WERI-Rb-1 (cell line): Measurements from ENCODE around the gene FOXJ2.
A peak's percentile ranks its signal among the peaks of the same experiment; 100 is the strongest.
"Not testable (repeated sequence)": the region's sequence is repeated elsewhere in the genome, so short reads cannot be mapped to it uniquely, and the experiment has no call there.

ENCODE experiments used
- DNase-seq: peaks from one replicate; pipeline ENCODE4 v3.0.0-alpha.2; 2020
- H3K27ac ChIP-seq: fragments of 250-450 bp; sonication (Bioruptor Pico); 2 replicates; pipeline ENCODE4 v1.5.1; 2020; ENCODE audit warnings: mild to moderate bottlenecking, moderate library complexity
- H3K27me3 ChIP-seq: fragments of 250-450 bp; sonication (Bioruptor Pico); 2 replicates; pipeline ENCODE4 v1.5.1; 2021; ENCODE audit warnings: mild to moderate bottlenecking, low read depth, moderate library complexity; ENCODE audit not compliant: insufficient read depth, severe bottlenecking
- H3K36me3 ChIP-seq: fragments of 250-450 bp; sonication (Bioruptor Pico); 2 replicates; pipeline ENCODE4 v1.5.1; 2020; ENCODE audit warnings: mild to moderate bottlenecking, moderate library complexity
- H3K4me3 ChIP-seq: 2 replicates; pipeline ENCODE4 v1.5.1; 2011; ENCODE audit warnings: low read depth, mild to moderate bottlenecking, control low read depth, low read length
- H3K9me3 ChIP-seq: fragments of 250-450 bp; sonication (Bioruptor Pico); 2 replicates; pipeline ENCODE4 v1.5.1; 2021; ENCODE audit warnings: mild to moderate bottlenecking, moderate library complexity; ENCODE audit not compliant: severe bottlenecking
- CTCF ChIP-seq: IDR thresholded peaks from 2 replicates; pipeline ENCODE4 v1.5.1; 2011; ENCODE audit warnings: low read depth, mild to moderate bottlenecking, control low read depth, inconsistent platforms, low read length

Gene FOXJ2

GRCh38 chr12:8078398-8078797 lies 45.9 kb downstream of the FOXJ2 start:
- no peaks in the 10 kb centered on the region for H3K9me3 ChIP-seq
- H3K27me3 ChIP-seq = no peaks in the 10 kb centered on the region
- H3K27ac ChIP-seq = no peak overlapping the region
- peak; percentile 64 for DNase-seq
- peak; percentile 42; the same call in 1 of the 2 replicates for TF ChIP-seq CTCF
- H3K36me3 ChIP-seq = no peaks in the 10 kb centered on the region
- H3K4me3 ChIP-seq = no peak overlapping the region

- TF ChIP-seq CTCF = no peak
- H3K27me3 ChIP-seq = no peaks in the 10 kb centered on the region
- DNase-seq = no peak
- no peak overlapping the region for H3K27ac ChIP-seq
- H3K4me3 ChIP-seq = no peak overlapping the region
- H3K36me3 ChIP-seq = no peaks in the 10 kb centered on the region
- H3K9me3 ChIP-seq = no peaks in the 10 kb centered on the region
These were observed 46.4 kb downstream of the FOXJ2 start for GRCh38 chr12:8078916-8079315.

- no peaks in the 10 kb centered on the region for H3K27me3 ChIP-seq
- no peak overlapping the region for H3K4me3 ChIP-seq
- H3K27ac ChIP-seq = no peak overlapping the region
- H3K9me3 ChIP-seq = no peaks in the 10 kb centered on the region
- H3K36me3 ChIP-seq = peaks cover 5% of the 10 kb centered on the region
- no peak for DNase-seq
- no peak for TF ChIP-seq CTCF
These were observed 47.6 kb downstream of the FOXJ2 start for GRCh38 chr12:8080120-8080519.

GRCh38 chr12:8081251-8081920 lies 48.9 kb downstream of the FOXJ2 start:
- Histone ChIP-seq H3K36me3 (peaks cover 10% of the 10 kb centered on the region), H3K27ac (peak overlapping the region; percentile 93), H3K9me3 (no peaks in the 10 kb centered on the region), H3K4me3 (peak overlapping the region; percentile 94), H3K27me3 (no peaks in the 10 kb centered on the region)
- DNase-seq = no peak
- no peak for TF ChIP-seq CTCF

GRCh38 chr12:8082808-8083100 lies 50.2 kb downstream of the FOXJ2 start:
- Histone ChIP-seq H3K27ac (peak overlapping the region; percentile 93), H3K9me3 (no peaks in the 10 kb centered on the region), H3K27me3 (no peaks in the 10 kb centered on the region), H3K36me3 (peaks cover 10% of the 10 kb centered on the region), H3K4me3 (peak overlapping the region; percentile 94)
- DNase-seq = no peak
- TF ChIP-seq CTCF = no peak

- H3K9me3 ChIP-seq, H3K4me3 ChIP-seq, DNase-seq: not testable (repeated sequence)
These were observed 51.8 kb downstream of the FOXJ2 start for GRCh38 chr12:8084351-8084750.

More at GRCh38 chr12:8084351-8084750, 51.8 kb downstream of the FOXJ2 start:
- H3K27me3 ChIP-seq, H3K27ac ChIP-seq: not testable (repeated sequence)
- H3K36me3 ChIP-seq = peaks cover 12% of the 10 kb centered on the region
